ENCODE data around the gene GPR171.

Gene GPR171

GRCh38 chr3:151213151-151213550, 10.1 kb upstream of the GPR171 start:
- no peak for DNase-seq

- no peak for DNase-seq
These were observed 7.8 kb upstream of the GPR171 start for GRCh38 chr3:151210676-151211381.

GRCh38 chr3:151209654-151210053, 6.6 kb upstream of the GPR171 start:
- DNase-seq, result no peak

- DNase-seq, result no peak
These were observed 3.2 kb upstream of the GPR171 start for GRCh38 chr3:151206201-151206600.

- no peak for DNase-seq
These were observed 2.5 kb upstream of the GPR171 start for GRCh38 chr3:151205482-151205881.

GRCh38 chr3:151204530-151205402, 1.8 kb upstream of the GPR171 start:
- DNase-seq, result no peak

- no peak for DNase-seq
These were observed 1.8 kb downstream of the GPR171 start for GRCh38 chr3:151201051-151201730.

GRCh38 chr3:151200586-151200985, 2.4 kb downstream of the GPR171 start:
- no peak for DNase-seq

- DNase-seq, result no peak
These were observed 3.2 kb downstream of the GPR171 start for GRCh38 chr3:151199554-151200438.

- no peak for DNase-seq
These were observed 4.2 kb downstream of the GPR171 start for GRCh38 chr3:151198849-151199248.

GRCh38 chr3:151197981-151198767, 4.8 kb downstream of the GPR171 start:
- no peak for DNase-seq

- no peak for DNase-seq
These were observed 5.8 kb downstream of the GPR171 start for GRCh38 chr3:151197228-151197627.

- DNase-seq, result no peak
These were observed 6.6 kb downstream of the GPR171 start for GRCh38 chr3:151196434-151196833.

- no peak for DNase-seq
These were observed 7.2 kb downstream of the GPR171 start for GRCh38 chr3:151195826-151196225.

GRCh38 chr3:151192545-151192944, 10.5 kb downstream of the GPR171 start:
- no peak for DNase-seq

- no peak for DNase-seq
These were observed 11.9 kb downstream of the GPR171 start for GRCh38 chr3:151191095-151191494.

GRCh38 chr3:151183265-151183671, 19.7 kb downstream of the GPR171 start:
- DNase-seq, result no peak

- no peak for DNase-seq
These were observed 20.5 kb downstream of the GPR171 start for GRCh38 chr3:151182349-151183079.

- no peak for DNase-seq
These were observed 24.7 kb downstream of the GPR171 start for GRCh38 chr3:151178208-151178845.

- DNase-seq, result no peak
These were observed 27.1 kb downstream of the GPR171 start for GRCh38 chr3:151175952-151176351.

- DNase-seq, result no peak
These were observed 28.7 kb downstream of the GPR171 start for GRCh38 chr3:151174351-151174750.

Measured in NCI-H1694 (cell line).